Measurements from ENCODE around the gene DISC1. TPM values are rescaled to one million over a fixed set of nuclear protein-coding genes. Genes with fewer than 3 reads are reported as not detected.
A peak's percentile ranks its signal among the peaks of the same experiment; 100 is the strongest.

The DISC1 gene
- total and polyA plus RNA-seq, 2 of the 13 experiments (the other 11 are each of a cell fraction or from before 2014, with no cell fraction given): 4.2 to 4.6 TPM

DNA sequence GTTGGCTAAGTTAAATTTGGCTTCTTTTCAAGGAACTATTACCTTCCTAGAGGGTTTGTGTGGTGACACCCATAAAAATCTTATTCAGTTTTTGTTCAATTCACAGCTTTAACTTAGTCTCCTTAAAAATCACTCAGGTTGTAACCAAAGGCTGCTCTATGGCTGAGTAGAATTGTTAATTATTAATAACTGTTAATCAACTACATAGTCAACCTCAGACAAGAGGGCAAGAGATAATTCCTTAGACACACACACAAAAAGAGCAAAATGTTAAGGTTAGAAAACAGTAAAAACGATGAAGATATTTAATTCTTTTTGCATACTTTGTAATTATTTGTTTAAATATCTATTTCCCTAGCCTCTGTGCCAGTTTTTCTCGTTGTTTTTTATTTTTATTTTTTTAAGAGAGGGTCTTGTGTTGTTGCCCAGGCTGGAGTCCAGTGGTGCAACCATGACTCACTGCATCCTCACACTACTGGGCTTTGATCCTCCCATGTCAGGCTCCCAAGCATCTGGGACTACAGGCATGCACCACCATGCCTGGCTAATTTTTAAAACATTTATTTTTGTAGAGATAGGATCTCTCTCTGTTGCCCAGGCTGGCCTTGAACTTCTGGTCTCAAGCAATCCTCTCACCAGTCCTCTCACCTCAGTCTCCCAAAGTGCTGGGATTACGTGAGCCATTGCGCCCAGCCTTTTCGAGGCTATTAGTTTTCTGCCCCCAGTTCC, 215.2 kb downstream of the DISC1 start (continued):
- TF ChIP-seq ZSCAN20 (CRISPR knock-in tag; IDR thresholded peaks at IDR 0.05; ENCODE audit: borderline replicate concordance) (no peak), ZNF430 (CRISPR knock-in tag; IDR thresholded peaks at IDR 0.05) (no peak; the same call in 1 of the 2 replicates), DNMT1 (CRISPR knock-in tag; IDR thresholded peaks at IDR 0.05) (no peak), SRF (IDR thresholded peaks at IDR 0.05; ENCODE audit: low read depth, low read length) (no peak), AGO1 (IDR thresholded peaks at IDR 0.05; ENCODE audit: low read depth, low read length, poor library complexity, severe bottlenecking) (no peak), KDM3A (CRISPR knock-in tag; IDR thresholded peaks at IDR 0.05; ENCODE audit: low read depth) (no peak), POLR2AphosphoS2 (IDR thresholded peaks at IDR 0.05; ENCODE audit: low read depth, low read length) (no peak), ZNF746 (CRISPR knock-in tag; IDR thresholded peaks at IDR 0.05) (no peak), E2F1 (CRISPR knock-in tag; IDR thresholded peaks at IDR 0.05) (no peak), ZNF557 (CRISPR knock-in tag; IDR thresholded peaks at IDR 0.05) (no peak), TEAD3 (CRISPR knock-in tag; optimal IDR thresholded peaks at IDR 0.05; ENCODE audit: borderline replicate concordance) (peak; percentile 68), ZNF30 (CRISPR knock-in tag; IDR thresholded peaks at IDR 0.05) (no peak), ZNF274 (CRISPR knock-in tag; IDR thresholded peaks at IDR 0.05) (no peak), GFI1 (CRISPR knock-in tag; IDR thresholded peaks at IDR 0.05; ENCODE audit: borderline replicate concordance) (no peak), XRCC5 (optimal IDR thresholded peaks at IDR 0.05; ENCODE audit: low read length) (no peak), HDAC2 (CRISPR knock-in tag; IDR thresholded peaks at IDR 0.05) (peak; percentile 36; the same call in 1 of the 2 replicates), PAWR (CRISPR knock-in tag; IDR thresholded peaks at IDR 0.05; ENCODE audit: borderline replicate concordance) (no peak), DDIT3 (CRISPR knock-in tag; IDR thresholded peaks at IDR 0.05) (no peak), RFXANK (CRISPR knock-in tag; IDR thresholded peaks at IDR 0.05) (no peak), ZNF121 (CRISPR knock-in tag; IDR thresholded peaks at IDR 0.05) (peak; percentile 96), RBM22 (optimal IDR thresholded peaks at IDR 0.05; ENCODE audit: low read length) (no peak), DR1 (CRISPR knock-in tag; IDR thresholded peaks at IDR 0.05) (no peak), SNAI1 (CRISPR knock-in tag; IDR thresholded peaks at IDR 0.05; ENCODE audit: borderline replicate concordance) (no peak), THAP11 (CRISPR knock-in tag; IDR thresholded peaks at IDR 0.05) (no peak), CBX5 (CRISPR knock-in tag; IDR thresholded peaks at IDR 0.05; ENCODE audit: borderline replicate concordance) (0 out of 2 replicates have a peak, but pooled peaks have one; percentile 44)
- TF ChIP-seq, protein P1, sequence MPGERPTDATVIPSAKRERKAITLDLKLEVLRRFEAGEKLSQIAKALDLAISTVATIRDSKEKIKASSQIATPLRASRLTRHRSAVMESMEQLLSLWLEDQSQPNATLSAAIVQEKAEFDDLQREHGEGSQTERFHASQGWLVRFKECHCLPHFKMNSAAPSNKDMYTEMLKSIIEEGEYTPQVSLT (CRISPR knock-in tag; IDR thresholded peaks at IDR 0.05; ENCODE audit: borderline replicate concordance, low read depth): no peak
- TF ChIP-seq, protein P2, sequence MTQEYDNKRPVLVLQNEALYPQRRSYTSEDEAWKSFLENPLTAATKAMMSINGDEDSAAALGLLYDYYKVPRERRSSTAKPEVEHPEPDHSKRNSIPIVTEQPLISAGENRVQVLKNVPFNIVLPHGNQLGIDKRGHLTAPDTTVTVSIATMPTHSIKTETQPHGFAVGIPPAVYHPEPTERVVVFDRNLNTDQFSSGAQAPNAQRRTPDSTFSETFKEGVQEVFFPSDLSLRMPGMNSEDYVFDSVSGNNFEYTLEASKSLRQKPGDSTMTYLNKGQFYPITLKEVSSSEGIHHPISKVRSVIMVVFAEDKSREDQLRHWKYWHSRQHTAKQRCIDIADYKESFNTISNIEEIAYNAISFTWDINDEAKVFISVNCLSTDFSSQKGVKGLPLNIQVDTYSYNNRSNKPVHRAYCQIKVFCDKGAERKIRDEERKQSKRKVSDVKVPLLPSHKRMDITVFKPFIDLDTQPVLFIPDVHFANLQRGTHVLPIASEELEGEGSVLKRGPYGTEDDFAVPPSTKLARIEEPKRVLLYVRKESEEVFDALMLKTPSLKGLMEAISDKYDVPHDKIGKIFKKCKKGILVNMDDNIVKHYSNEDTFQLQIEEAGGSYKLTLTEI (CRISPR knock-in tag; conservative IDR thresholded peaks at IDR 0.05): no peak
- TF ChIP-seq, protein P3, sequence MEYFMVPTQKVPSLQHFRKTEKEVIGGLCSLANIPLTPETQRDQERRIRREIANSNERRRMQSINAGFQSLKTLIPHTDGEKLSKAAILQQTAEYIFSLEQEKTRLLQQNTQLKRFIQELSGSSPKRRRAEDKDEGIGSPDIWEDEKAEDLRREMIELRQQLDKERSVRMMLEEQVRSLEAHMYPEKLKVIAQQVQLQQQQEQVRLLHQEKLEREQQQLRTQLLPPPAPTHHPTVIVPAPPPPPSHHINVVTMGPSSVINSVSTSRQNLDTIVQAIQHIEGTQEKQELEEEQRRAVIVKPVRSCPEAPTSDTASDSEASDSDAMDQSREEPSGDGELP (IDR thresholded peaks at IDR 0.05; ENCODE audit: borderline replicate concordance, low read depth): no peak; the same call in 1 of the 2 replicates
